Neural progenitor cell (in vitro differentiated cells): ENCODE results near the gene KIAA0232. TPM values are rescaled to one million over a fixed set of nuclear protein-coding genes. Genes with fewer than 3 reads are reported as not detected.

Experiments used
- DNase-seq: peaks from one replicate; pipeline ENCODE4 v3.0.0-alpha.2; 2016; ENCODE audit warnings: low spot score
- H2AFZ ChIP-seq: fragments of 200-600 bp; sonication (generic); replicated peaks from 2 replicates; pipeline ENCODE4 v1.6.1; 2016; ENCODE audit warnings: antibody characterized with exemption
- H3F3A ChIP-seq: fragments of 200-600 bp; sonication (generic); 2 replicates; pipeline ENCODE4 v1.6.1; 2016; ENCODE audit warnings: antibody characterized with exemption, low read depth
- H3K27ac ChIP-seq: fragments of 200-600 bp; sonication (generic); 2 replicates; pipeline ENCODE4 v1.5.1; 2016; ENCODE audit warnings: mild to moderate bottlenecking
- H3K27me3 ChIP-seq: fragments of 200-600 bp; sonication (generic); 2 replicates; pipeline ENCODE4 v1.6.1; 2016; ENCODE audit warnings: mild to moderate bottlenecking, moderate library complexity
- H3K36me3 ChIP-seq: fragments of 200-600 bp; sonication (generic); 2 replicates; pipeline ENCODE4 v1.5.1; 2016
- H3K4me1 ChIP-seq: fragments of 200-600 bp; sonication (generic); 2 replicates; pipeline ENCODE4 v1.6.1; 2016; ENCODE audit warnings: mixed run types
- H3K4me2 ChIP-seq: fragments of 200-600 bp; sonication (generic); 2 replicates; pipeline ENCODE4 v1.6.1; 2016
- H3K4me3 ChIP-seq: fragments of 200-600 bp; sonication (generic); 2 replicates; pipeline ENCODE4 v1.5.1; 2016
- H3K79me2 ChIP-seq: fragments of 200-600 bp; sonication (generic); 2 replicates; pipeline ENCODE4 v1.6.1; 2016; ENCODE audit warnings: low read depth
- H3K9ac ChIP-seq: fragments of 200-600 bp; sonication (generic); 2 replicates; pipeline ENCODE4 v1.6.1; 2016
- H3K9me3 ChIP-seq: fragments of 200-600 bp; sonication (generic); 2 replicates; pipeline ENCODE4 v1.5.1; 2016; ENCODE audit warnings: low read depth
- H4K20me1 ChIP-seq: fragments of 200-600 bp; sonication (generic); 2 replicates; pipeline ENCODE4 v1.6.1; 2016; ENCODE audit warnings: low read depth
- H3K27ac Mint-ChIP-seq: 3 replicates; pipeline ENCODE4 v1.8.0; 2021; ENCODE audit warnings: mixed read lengths
- H3K27me3 Mint-ChIP-seq: 2 replicates; pipeline ENCODE4 v1.8.0; 2022; ENCODE audit warnings: low read depth, mild to moderate bottlenecking, inconsistent platforms, moderate library complexity, mixed read lengths; ENCODE audit not compliant: insufficient read depth
- H3K36me3 Mint-ChIP-seq: 3 replicates; pipeline ENCODE4 v1.8.0; 2021; ENCODE audit warnings: mixed read lengths
- H3K4me1 Mint-ChIP-seq: 3 replicates; pipeline ENCODE4 v1.8.0; 2021; ENCODE audit warnings: mixed read lengths
- H3K4me3 Mint-ChIP-seq: 3 replicates; pipeline ENCODE4 v1.8.0; 2021; ENCODE audit warnings: mild to moderate bottlenecking, moderate library complexity, mixed read lengths
- H3K9me3 Mint-ChIP-seq: 3 replicates; pipeline ENCODE4 v1.8.0; 2020; ENCODE audit warnings: mixed read lengths
- EZH2 ChIP-seq: fragments of 200-600 bp; sonication (generic); IDR thresholded peaks from 2 replicates; pipeline ENCODE4 v1.6.1; 2017; ENCODE audit warnings: antibody characterized with exemption, mild to moderate bottlenecking, moderate library complexity
- EZH2phosphoT487 ChIP-seq: fragments of 200-600 bp; sonication (generic); IDR thresholded peaks from 2 replicates; pipeline ENCODE4 v1.6.1; 2017; ENCODE audit warnings: antibody characterized with exemption
- total RNA-seq: library from RNA; depleted of rRNA; stranded (reverse); fragments of >200 nt; gene quantifications from 2 replicates; pipeline ENCODE4 v1.2.3, GENCODE V29; 2015; ENCODE audit warnings: low replicate concordance
- TF ChIP-seq, protein P1 (sequence below): fragments of 200-600 bp; sonication (generic); IDR thresholded peaks from 2 replicates; pipeline ENCODE4 v1.5.1; 2017; ENCODE audit warnings: antibody characterized with exemption, mild to moderate bottlenecking

The KIAA0232 gene
- total RNA-seq, 1 donor from 2014 or later = 42.9 TPM

DNA sequence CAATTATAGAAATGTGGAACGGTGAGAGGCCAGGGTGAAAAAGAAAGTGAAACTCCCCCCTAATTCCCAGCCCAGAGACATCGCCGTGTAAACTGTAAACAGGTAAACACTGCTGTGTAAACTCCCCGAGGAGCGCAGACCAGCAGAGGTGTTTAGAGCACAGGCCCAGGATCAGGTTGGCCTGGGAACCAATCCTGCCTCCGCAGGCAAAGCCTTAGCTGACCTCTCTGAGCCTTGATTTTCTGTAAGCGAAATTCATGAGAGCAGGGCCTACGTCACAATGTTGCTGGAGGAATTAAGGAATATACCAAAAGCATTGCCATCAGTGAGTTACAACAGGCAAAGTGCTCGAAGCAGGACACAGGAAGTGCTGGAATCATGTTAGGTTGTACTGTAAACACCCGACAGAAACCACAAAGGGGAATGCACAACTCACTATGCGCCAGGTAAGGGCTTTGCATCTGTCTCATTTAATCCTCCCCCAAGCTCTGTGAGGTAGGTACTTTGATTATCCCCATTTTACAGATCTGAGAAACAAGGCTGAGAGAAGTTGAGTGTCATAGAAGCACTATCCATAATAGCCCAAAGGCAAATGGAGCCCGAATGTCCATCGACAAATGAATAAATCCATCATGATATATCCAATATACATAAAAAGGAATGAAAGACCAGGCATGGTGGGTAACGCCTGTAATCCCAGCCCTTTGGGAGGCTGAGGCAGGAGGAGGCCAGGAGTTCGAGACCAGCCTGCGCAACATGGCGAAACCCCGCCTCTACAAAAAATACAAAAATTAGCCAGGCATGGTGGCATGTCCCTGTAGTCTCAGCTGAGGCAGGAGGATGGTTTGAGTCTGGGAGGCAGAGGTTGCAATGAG is 30.7 kb upstream of the KIAA0232 start:
- Histone ChIP-seq H3K36me3 (no peaks in the 10 kb centered on the region), H3F3A (peaks cover 12% of the 10 kb centered on the region), H3K79me2 (no peaks in the 10 kb centered on the region), H2AFZ (no peak overlapping the region), H3K27me3 (no peaks in the 10 kb centered on the region), H3K4me2 (no peak overlapping the region), H3K4me1 (peaks cover 13% of the 10 kb centered on the region), H3K27ac (no peak overlapping the region), H3K9me3 (no peaks in the 10 kb centered on the region), H4K20me1 (no peaks in the 10 kb centered on the region), H3K9ac (no peak overlapping the region), H3K4me3 (no peak overlapping the region)
- no peaks in the 10 kb centered on the region for H3K9me3 Mint-ChIP-seq
- H3K4me1 Mint-ChIP-seq = peaks cover 24% of the 10 kb centered on the region
- no peak overlapping the region for H3K4me3 Mint-ChIP-seq
- no peak overlapping the region for H3K27ac Mint-ChIP-seq
- no peak for TF ChIP-seq EZH2phosphoT487
- no peaks in the 10 kb centered on the region for H3K36me3 Mint-ChIP-seq
- peaks cover 16% of the 10 kb centered on the region for H3K27me3 Mint-ChIP-seq
- DNase-seq = no peak

DNA sequence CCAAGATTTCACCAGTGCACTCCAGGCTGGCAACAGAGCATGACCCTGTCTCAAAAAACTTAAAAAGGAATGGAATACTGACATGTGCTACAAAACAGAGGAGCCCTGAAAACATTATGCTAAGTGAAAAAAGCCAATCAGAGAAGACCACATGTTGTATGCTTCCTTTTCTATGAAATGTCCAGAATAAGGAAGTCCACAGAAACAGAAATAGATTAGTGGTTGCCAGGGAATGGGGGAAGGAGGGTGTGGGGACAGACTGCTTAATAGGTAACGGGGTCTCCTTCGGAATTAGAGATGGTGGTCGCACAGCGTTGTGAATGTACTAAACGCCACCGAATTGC is 30.1 kb upstream of the KIAA0232 start:
- DNase-seq = no peak
- Mint-ChIP-seq H3K4me1 (peaks cover 24% of the 10 kb centered on the region), H3K9me3 (no peaks in the 10 kb centered on the region), H3K27ac (no peak overlapping the region), H3K4me3 (no peak overlapping the region), H3K27me3 (peaks cover 15% of the 10 kb centered on the region), H3K36me3 (no peaks in the 10 kb centered on the region)
- TF ChIP-seq, protein P1, sequence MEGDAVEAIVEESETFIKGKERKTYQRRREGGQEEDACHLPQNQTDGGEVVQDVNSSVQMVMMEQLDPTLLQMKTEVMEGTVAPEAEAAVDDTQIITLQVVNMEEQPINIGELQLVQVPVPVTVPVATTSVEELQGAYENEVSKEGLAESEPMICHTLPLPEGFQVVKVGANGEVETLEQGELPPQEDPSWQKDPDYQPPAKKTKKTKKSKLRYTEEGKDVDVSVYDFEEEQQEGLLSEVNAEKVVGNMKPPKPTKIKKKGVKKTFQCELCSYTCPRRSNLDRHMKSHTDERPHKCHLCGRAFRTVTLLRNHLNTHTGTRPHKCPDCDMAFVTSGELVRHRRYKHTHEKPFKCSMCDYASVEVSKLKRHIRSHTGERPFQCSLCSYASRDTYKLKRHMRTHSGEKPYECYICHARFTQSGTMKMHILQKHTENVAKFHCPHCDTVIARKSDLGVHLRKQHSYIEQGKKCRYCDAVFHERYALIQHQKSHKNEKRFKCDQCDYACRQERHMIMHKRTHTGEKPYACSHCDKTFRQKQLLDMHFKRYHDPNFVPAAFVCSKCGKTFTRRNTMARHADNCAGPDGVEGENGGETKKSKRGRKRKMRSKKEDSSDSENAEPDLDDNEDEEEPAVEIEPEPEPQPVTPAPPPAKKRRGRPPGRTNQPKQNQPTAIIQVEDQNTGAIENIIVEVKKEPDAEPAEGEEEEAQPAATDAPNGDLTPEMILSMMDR = no peak
- TF ChIP-seq EZH2 (no peak), EZH2phosphoT487 (no peak)
- Histone ChIP-seq H3K9me3 (no peaks in the 10 kb centered on the region), H3K27ac (no peak overlapping the region), H3K4me2 (no peak overlapping the region), H4K20me1 (no peaks in the 10 kb centered on the region), H3K36me3 (no peaks in the 10 kb centered on the region), H3K4me1 (peaks cover 13% of the 10 kb centered on the region), H2AFZ (no peak overlapping the region), H3K79me2 (no peaks in the 10 kb centered on the region), H3F3A (peaks cover 14% of the 10 kb centered on the region), H3K4me3 (no peak overlapping the region), H3K9ac (no peak overlapping the region), H3K27me3 (no peaks in the 10 kb centered on the region)

DNA sequence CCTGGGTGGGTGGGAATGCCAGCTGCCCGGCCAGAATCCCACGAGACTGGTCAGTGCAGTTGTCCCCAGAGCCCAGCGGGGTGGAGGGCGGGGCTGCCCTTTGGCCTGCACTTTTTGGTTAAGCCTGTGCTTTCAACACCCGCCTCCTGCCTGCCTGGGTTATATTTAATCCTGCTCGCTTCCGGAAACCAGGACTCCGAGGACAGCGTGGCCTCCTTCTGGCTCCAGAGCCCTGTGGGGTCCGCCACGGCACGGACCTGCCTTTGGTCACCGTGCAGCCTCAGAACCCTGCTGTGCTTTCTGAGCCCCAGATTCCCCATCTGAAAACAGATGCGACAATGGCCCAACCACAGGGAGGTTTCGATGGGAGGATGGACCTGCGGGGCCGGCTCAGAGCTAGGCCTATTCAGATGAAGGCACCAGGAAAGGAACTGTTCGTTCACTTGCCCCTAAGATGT is 29.4 kb upstream of the KIAA0232 start:
- no peak for TF ChIP-seq EZH2phosphoT487
- TF ChIP-seq, protein P1 = no peak
- TF ChIP-seq EZH2 = no peak
- H3F3A ChIP-seq = peaks cover 14% of the 10 kb centered on the region
- H3K4me1 ChIP-seq = peaks cover 13% of the 10 kb centered on the region
- no peaks in the 10 kb centered on the region for H4K20me1 ChIP-seq
- DNase-seq = peak; percentile 61
- Mint-ChIP-seq H3K27ac (no peak overlapping the region), H3K36me3 (no peaks in the 10 kb centered on the region), H3K27me3 (peaks cover 13% of the 10 kb centered on the region), H3K4me1 (peaks cover 24% of the 10 kb centered on the region), H3K4me3 (no peak overlapping the region), H3K9me3 (no peaks in the 10 kb centered on the region)
- H3K9ac ChIP-seq = no peak overlapping the region
- H3K27me3 ChIP-seq = no peaks in the 10 kb centered on the region
- no peak overlapping the region for H3K4me3 ChIP-seq
- no peaks in the 10 kb centered on the region for H3K9me3 ChIP-seq
- peak overlapping the region; percentile 80 for H2AFZ ChIP-seq
- no peaks in the 10 kb centered on the region for H3K36me3 ChIP-seq
- peak overlapping the region; percentile 61 for H3K4me2 ChIP-seq
- H3K79me2 ChIP-seq = no peaks in the 10 kb centered on the region
- H3K27ac ChIP-seq = no peak overlapping the region

DNA sequence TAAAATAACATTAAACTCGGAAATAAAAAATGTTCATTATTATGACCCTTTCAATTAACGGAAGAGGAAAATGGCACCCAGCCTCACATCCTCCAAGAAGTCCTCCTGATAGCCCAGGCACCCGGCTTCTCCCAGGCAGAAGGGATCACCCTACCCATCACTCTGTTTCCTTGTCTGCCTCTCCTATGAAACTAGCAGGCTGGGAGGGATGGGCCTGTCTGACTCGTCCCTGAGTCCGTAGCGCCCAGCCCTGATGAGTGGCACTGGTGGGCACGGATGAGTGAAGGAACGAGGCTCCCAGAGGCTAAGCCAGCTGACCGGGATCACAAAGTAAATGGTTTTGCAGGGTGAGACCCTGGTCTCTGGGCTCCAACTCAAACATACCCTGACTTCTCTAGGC is 28.6 kb upstream of the KIAA0232 start:
- Histone ChIP-seq H3F3A (peaks cover 14% of the 10 kb centered on the region), H3K79me2 (no peaks in the 10 kb centered on the region), H3K4me3 (no peak overlapping the region), H3K9ac (no peak overlapping the region), H3K27ac (no peak overlapping the region), H3K36me3 (no peaks in the 10 kb centered on the region), H3K4me2 (no peak overlapping the region), H3K9me3 (no peaks in the 10 kb centered on the region), H4K20me1 (no peaks in the 10 kb centered on the region), H3K27me3 (no peaks in the 10 kb centered on the region), H2AFZ (no peak overlapping the region), H3K4me1 (peaks cover 18% of the 10 kb centered on the region)
- no peak overlapping the region for H3K4me3 Mint-ChIP-seq
- H3K9me3 Mint-ChIP-seq = no peaks in the 10 kb centered on the region
- no peak overlapping the region for H3K27ac Mint-ChIP-seq
- peaks cover 13% of the 10 kb centered on the region for H3K27me3 Mint-ChIP-seq
- TF ChIP-seq EZH2phosphoT487 (no peak), EZH2 (no peak)
- TF ChIP-seq, protein P1 = no peak
- no peak for DNase-seq
- H3K4me1 Mint-ChIP-seq = peaks cover 24% of the 10 kb centered on the region
- H3K36me3 Mint-ChIP-seq = no peaks in the 10 kb centered on the region
